Tongue (tissue), 2 donors: ENCODE measurements around the gene GHRL. TPM values are rescaled to one million over a fixed set of nuclear protein-coding genes. Genes with fewer than 3 reads are reported as not detected.

Experiments used
- DNase-seq: peaks from one replicate; pipeline ENCODE4 v3.0.0-alpha.2; 2015
- total RNA-seq: library from RNA; depleted of rRNA; stranded (reverse); fragments of >200 nt; gene quantifications from one replicate; pipeline ENCODE4 v1.2.3, GENCODE V29; 2014

The GHRL gene, protein sequence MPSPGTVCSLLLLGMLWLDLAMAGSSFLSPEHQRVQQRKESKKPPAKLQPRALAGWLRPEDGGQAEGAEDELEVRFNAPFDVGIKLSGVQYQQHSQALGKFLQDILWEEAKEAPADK
- total RNA-seq = not detected

DNA sequence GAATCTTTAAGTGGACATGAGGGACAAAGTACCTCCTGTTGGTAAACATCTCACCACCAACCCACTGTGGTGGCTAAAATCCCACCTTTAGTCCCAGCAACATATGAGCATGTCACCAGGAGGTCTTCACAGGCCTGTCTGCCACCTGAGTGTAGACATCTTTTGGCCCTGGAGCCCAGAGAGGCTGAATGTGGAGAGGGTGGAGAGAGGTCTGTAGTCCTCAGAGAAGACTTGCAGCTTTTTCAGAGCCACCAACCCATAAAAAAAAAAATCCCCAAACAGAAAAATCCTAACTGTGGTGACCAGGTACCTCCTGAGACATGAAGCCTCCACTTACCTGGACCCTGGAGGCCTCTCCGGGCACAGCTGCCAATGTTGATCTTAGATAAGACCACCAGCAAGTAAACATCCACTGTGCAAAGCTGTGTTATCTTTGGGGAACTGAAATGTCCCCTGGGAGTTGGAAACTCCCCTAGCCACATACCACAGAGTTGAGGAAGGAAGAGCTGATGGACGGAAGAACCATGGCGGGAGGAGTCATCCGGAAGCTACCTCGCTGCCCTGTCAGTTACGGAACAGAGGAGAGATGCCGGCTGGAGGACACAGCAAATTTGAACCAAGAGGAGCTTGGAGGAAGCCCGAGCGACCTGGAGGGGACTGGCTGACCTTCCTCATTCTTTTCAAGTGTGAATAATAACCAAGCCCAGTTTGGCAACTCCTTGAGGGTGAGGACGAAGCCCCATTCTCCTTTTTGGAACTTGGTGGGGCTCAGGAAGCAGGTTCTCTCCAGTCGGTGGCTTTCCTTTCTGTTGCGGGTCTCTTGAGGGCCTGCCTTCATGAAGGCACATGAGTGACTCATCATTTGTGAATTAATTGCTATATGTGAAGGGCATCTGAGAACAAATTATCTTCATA lies at the start of gene GHRL:
Gene GHRL (minus strand): TSS at position 443 of the 915 bp plus-strand sequence. CDS start 2,767 bp downstream, outside the sequence.
- DNase-seq = no peak

DNA sequence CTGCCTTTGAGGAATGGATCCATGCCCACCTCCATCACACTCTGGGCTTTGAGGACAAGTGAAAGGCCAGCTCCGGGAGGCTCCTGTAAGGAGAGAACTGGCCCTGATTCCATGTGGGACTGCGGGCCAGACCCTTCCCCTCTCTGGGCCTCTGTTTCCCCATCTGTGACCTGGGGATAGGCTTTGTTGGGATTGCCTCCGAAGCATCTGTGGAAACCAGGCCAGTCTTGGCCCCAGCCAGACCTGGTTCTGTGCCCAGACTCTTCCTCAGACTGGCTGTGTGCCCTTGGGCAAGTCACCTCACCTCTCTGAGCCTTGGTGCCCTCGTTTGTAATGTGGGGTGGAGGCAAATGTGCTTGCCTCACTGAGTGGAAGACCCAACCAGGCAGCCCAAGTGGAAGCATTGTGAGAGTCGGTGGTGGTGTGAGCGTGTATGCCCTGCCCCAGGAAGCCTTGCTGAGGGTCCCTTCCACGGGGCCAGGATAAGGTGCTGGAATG lies 49.2 kb upstream of the GHRL start:
- DNase-seq = no peak

DNA sequence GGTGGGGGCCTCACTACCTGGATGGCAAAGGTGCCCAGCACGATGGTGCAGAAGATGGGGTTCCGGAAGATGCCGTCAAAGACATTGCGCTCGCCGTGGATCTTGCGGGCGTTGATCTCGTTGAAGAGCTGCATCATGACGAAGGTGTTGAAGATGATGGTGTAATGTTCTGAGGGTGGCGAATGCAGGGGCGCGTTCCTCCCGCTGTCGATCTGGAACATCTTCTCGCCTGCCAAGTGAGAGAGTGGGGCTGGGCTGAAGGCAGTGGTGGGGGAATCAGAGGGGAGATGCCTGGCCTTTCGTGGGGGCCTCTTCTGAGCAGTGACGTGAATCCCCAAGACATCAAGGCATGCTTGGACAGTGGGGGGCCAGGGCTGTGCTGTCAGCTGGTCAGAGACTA lies 47.7 kb upstream of the GHRL start:
- no peak for DNase-seq

DNA sequence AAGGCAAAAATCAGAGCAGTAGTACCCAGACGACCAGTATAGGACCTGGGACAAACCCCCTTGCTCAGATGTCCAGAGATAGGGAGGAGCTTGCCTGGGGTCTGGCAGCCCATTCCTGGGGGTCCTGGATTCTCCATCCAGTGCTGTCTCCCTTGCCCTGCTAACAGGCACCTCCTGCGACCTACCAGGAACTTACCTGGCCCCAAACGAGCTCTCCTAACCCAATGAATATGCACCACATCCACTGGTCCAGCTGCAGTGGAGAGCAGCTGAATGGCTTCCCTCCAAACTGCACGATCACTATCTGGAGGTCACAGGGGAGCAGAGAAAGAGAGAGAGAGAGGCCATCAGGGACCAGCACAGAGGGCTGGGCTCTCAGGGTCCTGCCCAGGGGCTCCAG lies 47.3 kb upstream of the GHRL start:
- no peak for DNase-seq

DNA sequence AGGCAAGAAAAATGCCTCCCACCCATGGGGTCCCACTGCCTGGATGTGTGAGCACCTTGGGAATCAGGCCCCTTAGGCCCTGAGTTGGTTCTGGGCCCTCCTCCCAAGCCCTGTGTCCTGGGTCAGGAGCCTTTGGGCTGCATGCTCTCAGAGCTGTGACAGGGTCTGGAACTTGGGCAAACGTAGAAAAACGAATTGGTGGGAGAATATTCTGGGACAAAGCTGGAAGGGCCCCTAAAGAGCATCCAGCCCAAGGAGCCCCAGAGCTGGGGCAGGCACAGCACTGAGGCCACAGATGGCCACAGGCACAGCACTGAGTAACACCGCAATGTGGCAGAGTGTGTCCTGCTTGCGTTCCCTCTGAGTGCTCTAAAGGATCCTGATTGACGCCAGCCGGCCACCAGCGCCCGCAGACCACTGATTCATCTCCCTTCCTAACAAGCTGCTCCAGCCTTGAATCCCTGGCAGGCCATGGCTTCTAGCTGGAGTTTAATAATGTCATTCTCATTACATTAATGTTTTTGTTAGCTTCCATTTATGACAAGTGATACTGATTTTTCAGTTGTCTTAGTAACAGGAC lies 46.7 kb upstream of the GHRL start:
- DNase-seq = no peak

DNA sequence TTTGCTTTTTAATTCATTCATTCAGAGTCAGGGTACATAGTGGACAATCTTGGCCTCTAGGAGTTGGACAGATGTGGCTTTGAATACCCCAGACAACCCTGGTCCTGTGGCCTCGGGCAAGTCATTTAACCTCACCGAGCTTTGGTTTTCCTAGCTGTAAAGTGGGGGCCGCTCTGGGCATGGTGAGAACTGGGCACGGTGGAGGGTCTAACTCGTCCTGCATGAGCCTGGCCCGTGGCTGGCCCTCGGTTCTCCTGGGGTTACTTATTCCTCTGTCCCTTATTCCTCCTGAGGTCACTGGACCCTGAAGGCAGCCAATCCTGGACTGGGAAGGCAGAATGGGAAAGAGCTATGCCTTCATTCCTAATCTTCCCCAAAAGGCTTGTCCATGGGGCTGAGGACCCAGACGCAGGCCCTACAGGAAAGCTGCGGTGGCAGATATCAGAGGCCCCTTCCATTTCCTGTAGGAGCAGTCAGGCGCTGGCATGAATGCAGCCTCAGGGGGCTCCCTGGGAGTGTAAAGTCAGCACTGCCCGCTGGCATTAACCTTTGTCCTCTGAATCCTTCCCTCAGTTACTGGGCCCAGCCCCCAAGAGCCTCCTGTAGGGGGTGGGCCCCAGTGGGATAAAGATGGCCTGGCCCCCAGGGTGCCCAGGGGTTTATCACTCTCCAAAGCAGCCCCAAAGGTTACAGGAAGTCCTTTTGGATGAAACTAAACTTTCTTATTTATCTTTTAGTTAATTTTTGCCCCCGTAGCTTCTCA lies 46.0 kb upstream of the GHRL start:
- no peak for DNase-seq

DNA sequence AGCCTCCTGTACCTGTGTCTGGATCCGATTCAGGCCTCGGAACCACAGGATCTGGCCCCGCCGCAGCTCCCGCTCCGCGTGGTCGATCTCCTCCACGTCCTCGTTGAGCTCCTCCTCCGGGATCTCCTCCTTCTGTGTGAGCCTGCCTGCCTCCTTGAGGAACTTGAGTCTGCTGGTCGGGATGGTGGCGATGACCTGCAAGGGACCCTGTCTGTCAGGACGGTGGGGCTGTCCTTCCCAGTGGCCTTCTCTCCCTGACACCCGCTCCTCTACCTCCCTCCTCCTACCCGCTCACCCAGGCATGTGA lies 45.4 kb upstream of the GHRL start:
- DNase-seq = no peak

DNA sequence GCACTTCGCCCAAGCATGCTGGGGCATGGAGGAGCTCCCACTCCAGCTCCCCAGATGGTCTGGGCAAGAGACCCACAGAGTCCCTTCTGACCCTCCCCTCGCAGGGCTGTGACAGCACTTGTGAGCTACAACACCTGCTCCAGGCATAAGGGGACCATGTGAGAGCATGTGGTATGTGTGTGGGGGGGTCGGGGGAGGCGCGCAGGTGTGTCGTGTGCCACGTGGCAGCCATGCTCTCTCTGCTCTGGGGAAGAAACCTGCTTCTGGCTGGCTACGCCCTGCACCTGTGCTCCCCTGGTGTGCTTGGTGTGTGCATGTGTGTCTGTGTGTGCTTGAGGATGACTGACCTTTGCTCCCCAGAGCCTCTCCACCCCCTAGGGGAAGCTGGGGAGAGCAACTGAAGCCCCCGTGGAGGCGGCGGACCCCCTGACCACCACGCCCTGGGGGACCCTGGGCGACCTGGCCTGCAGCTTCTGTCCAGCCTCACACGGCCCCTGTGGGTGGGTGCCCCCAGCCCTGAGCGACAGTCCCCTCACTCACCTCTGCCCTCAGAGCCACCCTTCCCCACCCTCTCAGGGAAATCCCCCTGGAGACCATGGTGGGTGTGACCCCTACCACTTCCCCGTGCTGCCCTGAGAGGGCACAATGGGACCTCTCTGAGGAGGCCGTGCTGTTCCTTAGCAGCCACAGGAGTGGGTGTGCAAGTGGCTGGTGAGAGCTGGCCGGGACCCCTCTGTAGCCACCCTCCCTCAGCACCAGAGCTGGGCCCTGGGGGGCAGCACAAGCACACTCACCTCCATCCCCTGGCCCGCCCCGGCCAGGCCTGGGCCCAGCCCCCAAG lies 44.8 kb upstream of the GHRL start:
- DNase-seq = no peak

DNA sequence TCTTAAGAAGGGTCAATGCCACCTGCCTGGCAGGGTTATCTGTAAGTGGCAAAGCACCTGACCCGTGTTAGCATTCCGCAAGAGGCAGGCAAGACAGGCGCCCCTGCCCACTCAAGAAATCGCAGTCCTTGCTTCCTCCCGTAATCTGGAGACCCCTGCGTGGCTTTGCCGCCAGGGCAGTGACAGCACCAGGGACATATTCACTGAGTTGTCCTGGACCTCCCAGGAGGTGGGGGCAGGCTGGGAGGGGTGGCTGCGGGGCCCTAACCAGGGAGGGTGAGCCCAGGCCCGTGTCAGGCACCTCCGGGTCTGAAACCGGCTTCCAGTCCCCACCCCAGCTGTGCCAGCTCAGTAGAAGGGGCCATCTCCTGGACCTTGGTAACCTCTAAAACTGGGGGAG lies 44.0 kb upstream of the GHRL start:
- DNase-seq = no peak

DNA sequence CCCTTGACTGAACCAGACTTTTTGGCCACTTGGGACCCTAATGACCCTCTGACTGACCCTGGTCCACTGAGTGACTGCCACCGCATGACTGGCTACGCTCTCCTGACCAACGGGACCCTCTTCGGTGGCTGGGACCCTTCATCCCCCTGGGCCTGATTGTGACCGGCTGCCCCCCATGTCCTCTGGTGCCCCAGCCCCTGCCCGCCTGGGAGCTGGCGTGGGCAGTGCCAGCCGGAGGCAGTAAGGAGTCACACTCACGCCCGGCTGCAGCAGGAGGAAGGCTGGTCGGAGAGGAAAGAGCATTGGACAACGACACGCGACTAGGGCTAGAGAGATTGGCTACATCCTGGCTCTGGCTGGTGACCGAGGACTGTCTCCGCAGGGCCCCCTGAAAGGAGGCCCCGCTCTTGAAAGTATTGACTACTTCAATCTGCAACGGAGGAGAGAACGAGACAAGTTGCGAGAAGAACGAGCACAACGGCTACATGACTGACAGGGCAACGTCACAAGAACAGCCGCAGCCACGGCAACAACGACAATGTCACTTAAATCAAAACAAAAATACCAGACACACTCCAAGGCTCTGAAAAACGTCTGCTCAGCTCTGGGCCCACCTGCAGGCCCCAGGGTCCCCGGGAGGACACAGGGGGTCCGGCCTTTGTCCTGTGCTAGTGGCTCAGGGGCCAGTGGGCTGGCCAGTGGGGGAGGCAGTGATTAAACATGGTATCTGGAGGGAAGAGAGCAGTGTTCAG lies 43.3 kb upstream of the GHRL start:
- no peak for DNase-seq

DNA sequence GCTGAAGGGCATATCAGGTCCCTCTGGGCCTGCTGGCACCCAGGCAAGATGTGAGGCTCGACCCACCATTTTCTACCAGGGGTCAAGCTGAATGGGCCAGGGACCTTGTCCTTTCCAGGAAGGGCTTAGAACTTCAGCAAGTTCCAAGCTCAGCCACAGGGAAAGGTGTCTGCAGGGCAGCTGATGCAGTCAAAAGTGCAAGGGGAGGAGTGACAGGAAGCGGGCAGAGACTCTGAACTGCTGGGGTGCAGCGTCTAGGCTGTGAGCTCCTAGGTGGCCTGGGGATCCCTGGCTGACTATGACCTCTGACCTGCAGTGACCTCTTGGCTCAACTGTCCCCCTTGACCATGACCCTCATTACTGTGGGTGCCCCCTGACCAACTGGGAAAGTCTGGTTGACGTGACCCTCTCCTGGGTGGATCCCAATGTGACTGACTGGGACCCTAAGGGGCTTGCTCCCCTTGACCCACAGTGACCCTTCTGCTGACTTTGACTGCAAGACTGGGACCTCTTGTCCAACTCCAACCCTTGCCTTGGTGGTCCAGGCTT lies 42.5 kb upstream of the GHRL start:
- no peak for DNase-seq

DNA sequence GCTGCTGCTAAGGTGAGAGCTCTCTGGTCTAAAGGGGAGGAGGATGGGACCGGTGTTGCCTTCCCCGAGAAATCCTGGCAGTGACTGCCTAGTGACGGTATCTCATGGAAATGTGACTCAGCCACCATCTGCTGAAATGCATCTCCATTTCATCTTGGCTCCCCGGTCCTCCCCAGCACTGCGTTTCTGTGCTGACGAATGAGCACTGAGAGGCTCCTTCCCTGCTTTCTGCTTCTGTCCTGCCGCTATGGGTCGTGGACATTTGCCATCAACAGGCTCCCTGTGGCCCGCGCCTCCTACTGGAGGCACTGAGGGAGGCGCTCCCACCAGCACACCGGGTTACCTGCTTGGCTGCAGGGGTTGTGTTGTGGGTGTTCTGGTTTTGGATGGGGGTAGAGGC lies 41.7 kb upstream of the GHRL start:
- no peak for DNase-seq

DNA sequence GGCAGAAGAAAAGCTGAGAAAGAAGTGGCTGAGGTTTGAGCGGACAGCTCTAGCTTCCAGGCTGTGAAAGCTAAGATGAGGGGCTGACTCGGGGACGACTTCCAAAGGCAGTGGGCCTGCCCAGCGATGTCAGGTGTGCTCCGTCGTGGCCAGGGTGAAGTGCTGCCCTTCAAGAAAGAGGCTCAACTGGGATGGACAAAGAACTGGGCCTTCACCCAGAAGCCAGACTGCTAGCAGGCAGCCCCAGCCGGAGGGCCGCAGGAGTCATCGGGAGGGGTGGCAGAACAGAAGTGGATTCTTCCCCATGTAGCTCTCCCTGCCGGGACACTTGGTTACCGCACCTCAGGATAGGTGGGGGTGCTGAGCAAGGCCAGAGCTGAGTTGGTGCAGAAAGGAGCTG lies 41.3 kb upstream of the GHRL start:
- DNase-seq = no peak

DNA sequence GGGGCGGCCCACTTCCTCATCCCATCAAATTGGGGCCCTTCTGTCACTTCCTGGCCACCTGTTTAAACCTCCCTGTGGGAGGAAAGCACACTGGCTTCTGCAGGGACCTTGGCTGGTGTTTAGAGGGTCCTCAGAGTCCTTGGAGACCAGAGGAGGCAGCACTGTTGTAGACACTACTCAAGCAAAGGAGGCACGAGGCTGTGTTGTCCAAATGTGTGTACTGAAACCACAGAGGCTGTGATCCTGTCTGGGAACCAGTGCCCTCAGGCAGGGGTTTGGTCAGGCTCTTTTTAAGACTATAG lies 40.6 kb upstream of the GHRL start:
- DNase-seq = no peak

DNA sequence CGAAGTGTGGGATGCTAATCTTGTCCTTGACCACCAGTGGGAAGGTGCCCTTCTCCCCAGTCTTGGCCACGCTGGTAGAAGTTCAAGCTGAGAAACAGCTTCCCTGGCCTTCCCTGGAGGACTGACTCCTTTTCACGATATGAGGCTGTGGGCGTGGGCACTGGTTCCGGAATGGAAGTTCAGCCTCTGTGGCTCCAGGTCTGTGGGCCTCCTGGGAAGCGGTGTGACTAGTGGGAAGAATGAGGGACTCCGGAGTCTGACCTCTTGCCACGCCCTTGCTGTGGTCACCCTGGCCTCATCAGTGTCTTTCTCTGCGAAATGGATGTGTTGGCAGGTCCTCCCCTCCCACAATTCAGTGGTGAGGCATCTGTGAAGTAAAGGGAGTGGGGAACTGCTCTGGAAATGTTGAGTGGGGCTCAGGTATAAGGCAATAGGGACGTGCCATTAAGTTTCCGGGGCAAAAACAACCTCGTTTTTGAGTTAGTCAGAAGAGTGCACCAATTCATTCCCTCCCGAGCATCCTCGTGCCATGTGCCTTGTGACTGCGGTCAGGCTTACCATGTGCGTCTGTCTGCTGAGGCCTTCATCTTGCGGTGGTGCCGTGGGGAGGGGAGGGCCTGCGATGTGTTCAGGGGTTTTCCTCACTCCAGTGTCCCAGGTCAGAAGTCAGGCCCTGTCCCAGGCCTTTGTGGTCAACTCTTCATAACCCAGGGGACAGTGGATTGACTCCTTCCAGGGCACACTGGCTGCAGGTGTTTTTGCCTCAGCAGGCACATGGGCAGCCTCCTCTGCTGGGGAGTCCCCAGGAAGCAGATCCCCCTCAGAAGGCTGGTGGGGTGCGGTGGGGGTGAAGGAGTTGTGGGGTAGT lies 40.0 kb upstream of the GHRL start:
- no peak for DNase-seq

DNA sequence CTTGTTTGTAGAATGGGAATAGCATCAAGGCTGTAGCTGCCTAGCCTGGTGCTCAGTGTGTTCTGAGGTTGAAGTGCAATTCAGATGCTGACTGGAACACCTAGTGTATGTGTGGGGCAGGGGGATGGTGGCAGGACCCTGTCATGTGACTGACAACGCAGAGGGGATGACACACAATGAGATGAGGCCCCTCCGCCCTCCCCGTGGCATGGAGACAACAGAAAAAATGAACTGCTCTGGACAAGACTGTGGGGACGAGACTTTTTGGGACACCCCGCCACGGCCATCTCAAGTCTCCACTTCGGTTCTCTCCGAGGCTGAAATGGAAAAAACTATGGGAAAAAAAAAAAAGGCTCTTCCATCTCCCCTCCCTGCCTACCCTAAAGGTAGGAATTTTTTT lies 38.6 kb upstream of the GHRL start:
- DNase-seq = no peak

DNA sequence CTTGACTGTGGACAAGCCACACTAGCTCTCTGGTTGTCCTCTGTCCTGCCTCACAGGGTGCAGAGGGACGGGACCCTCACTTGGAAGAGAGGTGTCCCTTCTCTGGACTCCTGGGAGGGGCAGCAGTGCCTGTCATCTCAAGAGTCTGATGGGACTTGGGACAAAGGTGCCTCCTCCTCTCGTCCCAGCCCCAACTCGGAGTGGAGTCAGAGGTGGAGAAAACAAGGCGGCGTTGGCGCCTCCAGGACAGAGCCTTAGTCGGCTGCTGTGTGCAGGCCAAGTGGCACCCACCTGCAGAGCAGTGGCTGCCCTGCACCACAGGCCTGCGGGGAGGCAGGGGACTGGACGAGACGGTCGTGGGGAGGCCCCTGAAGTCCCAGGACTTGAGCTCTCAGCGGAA lies 37.6 kb upstream of the GHRL start:
- DNase-seq = no peak

DNA sequence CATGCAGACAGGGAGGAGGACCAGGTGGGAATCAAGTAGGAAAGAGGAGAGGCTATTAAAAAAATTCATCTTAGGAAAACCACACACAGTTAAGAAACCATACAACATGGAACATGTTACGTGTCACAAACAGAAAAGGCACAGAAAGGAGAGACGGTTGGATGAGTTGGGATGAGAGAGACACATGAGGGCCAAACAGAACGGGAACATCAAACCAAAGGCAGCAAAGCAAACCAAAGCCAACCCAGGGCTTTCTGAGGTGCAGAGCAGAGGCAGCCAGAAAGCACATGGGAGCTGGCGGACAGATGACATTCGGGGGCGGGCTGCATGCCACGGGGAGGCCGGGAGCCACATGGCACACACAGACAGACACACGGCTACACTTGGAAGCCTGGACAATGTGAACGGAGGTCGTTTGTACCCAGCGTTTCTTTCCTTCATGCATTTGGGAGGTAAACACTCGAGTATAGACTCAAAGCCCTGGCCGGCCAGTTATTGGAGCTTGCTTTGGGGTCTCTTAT lies 36.8 kb upstream of the GHRL start:
- no peak for DNase-seq

DNA sequence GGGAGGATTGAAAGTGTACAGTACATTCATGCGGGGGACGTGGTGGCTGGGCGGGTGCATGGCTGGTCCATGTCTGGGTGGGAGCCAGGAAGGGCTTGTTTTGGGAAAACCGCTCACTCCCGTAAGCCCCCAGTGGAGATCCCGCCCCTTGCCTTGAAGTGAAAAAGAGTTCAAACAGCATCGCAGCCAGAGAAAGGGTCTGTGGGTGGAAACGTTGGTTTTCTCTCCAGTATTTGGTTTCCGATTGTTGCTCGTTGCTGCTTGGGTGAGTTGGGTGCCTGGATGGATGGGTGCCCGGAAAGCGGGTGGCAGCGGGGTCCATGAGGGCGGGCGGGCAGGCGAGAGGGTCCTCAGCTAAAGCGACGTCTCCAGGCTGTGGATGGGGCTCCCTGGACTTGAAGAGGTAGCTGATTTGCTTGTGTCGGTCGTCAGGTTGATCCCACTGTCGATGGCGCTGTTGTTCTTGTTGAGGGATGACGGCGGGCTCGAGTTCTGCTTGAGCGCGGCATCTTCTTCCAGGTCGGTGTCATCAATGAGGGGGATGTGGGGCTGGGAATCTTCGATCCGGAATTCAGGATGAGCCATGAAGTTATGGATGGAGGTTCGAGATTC lies 35.8 kb upstream of the GHRL start:
- no peak for DNase-seq
